NCI-H345 treated with DMSO at 0.1 percent for 48 hours (cell line): ENCODE results near the gene ASIC2.

Experiments used
- DNase-seq: peaks from one replicate; lab custom pipeline; 2025; ENCODE audit not compliant: unreplicated experiment; lab: John Stamatoyannopoulos, UW

The ASIC2 gene

GRCh38 chr17:33080091-33080490, 213.0 kb downstream of the ASIC2 start:
- no peak for DNase-seq

GRCh38 chr17:33079201-33079600, 213.9 kb downstream of the ASIC2 start:
- DNase-seq: no peak

GRCh38 chr17:33076979-33077378, 216.1 kb downstream of the ASIC2 start:
- DNase-seq: no peak

DNA sequence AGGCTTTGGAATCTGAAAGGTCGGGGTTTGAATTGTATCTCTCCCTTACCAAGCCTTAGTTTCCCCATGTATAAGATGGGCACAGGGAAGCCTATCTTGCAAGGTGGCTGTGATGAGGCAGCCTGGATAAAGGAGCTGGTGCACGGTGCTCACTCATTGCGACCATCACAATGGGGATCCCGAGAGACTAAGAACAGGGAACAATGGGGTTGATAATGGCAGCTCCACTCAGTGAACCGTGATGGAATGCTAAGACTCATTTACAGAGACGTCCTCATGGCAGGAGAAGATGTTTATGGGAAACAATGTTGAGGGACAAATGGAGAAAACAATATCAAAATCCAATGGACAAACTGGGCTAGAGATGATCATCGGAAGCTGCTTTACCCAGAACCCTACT, 219.7 kb downstream of the ASIC2 start:
- DNase-seq: no peak

GRCh38 chr17:33072421-33073161, 220.5 kb downstream of the ASIC2 start:
- no peak for DNase-seq

DNA sequence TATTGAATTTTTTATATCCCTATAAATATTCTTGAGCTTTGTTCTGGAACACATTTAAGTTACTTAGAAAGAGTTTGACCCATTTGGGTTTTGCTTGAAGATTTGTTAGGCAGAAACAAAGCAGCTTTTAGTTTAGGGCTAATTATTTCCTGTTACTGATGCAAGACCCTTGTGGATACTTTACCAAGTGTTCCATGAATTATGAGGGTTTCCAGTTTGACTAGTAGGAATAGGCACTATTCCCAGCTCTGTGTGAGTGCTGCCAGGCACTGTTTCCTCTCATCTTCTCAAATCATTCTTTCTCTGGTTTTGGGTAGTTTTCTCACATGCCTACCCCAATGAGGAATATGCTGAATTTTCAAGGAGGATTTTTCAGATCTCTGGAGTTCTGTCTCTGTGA, 221.4 kb downstream of the ASIC2 start:
- DNase-seq: no peak

- no peak for DNase-seq
Measured at GRCh38 chr17:33057564-33057963, 235.5 kb downstream of the ASIC2 start.

- DNase-seq: no peak
Measured at GRCh38 chr17:33056399-33057146, 236.5 kb downstream of the ASIC2 start.

DNA sequence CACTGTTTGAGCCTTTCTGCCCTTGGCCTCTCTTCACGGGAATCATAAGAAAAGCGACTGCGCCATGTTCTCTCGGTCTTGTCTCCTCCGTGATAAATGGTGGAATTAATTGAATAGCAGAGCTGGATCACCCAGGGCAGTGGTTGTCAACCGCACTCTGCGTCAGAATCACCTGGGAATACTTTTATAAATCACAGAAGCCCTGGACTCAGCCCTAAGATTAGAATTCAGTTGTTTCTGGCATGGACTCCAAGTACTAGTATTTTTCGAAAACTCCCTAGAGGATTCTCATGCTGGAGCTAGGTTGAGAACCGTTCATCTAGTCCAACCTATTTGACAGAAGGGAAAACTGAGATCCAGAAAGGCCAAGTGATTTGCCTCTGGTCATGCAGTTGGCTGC, 237.3 kb downstream of the ASIC2 start:
- DNase-seq: no peak

- DNase-seq: no peak
Measured at GRCh38 chr17:33055171-33055611, 237.9 kb downstream of the ASIC2 start.

DNA sequence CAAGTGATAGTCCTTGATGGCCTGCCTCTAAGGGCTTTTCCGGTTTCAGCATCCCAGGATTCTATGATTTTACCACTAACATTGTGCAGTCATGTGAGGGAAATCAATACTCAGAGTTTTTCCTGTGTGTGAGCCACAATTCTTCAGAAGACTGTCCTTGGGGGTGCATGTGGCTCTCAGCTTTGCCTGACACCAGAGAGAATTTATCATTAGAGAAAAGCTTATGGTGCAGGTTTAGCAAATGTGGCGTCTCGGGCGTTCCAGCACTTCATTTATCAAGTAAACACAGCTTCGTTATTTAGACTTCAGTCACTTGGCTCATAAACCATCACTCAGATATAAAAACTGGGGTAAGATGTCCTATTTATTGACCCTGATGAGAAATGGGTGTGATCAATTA, 238.7 kb downstream of the ASIC2 start:
- no peak for DNase-seq

DNA sequence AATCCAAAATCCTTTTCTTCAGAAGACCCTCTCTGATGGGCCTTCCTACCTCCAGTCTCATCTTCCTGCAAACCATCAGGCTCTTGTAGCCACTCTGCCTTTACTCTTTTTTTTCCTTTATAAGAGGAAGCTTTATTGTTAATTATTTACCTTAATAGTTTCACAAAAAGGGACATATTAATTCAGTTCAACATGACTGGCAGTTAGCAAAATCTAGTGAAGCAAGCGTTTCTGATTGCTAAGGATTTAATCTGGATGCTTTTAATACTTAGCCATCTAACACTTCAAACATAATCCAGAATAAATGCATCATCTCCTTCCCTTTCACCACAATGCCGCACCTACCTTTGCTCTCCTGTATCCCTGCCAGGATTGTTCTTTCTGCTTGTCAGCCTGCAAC, 239.4 kb downstream of the ASIC2 start:
- no peak for DNase-seq

DNA sequence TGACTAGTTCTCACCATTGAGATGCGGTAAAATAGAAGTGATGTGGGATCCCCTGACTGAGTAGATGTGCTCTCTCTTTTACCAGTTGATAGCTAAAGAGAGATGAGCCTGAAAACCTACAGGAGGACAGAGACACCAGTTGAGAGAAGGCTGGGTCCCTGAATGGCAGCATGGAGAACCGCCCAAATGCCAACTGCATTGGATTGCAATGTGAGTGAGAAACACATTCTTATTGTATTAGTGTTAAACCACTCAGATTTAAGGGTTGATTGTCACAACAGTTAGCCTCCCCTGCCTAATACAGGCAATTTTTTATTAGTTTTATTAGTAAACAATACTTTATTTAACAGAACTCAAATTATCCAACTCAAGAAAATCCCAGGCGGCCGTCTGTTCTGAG, 240.2 kb downstream of the ASIC2 start:
- DNase-seq: no peak

DNA sequence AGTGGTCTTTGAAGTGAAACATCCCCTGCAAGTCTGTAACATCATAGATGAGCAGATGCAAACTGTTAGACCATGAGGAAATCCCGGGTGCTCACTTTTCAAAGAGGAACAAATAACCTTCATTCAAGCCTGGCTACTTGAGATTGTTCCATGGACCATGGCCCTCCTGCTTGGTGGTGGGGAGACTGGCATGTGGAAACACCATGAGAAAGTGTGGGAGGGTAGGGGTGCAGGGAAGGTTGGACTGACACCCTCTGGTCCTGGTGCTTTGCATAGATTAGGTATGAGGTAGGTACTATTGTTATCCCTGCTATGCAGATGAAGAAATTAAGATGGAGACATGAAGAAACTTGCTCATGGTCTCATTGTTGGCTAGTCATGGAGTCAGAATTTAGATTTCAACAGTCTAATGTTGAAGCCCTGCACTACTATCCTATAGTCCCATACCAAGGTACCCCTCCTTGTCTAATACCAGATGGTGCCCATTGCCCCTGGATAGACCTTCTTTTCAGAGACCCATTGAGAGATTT, 242.4 kb downstream of the ASIC2 start:
- DNase-seq: no peak

DNA sequence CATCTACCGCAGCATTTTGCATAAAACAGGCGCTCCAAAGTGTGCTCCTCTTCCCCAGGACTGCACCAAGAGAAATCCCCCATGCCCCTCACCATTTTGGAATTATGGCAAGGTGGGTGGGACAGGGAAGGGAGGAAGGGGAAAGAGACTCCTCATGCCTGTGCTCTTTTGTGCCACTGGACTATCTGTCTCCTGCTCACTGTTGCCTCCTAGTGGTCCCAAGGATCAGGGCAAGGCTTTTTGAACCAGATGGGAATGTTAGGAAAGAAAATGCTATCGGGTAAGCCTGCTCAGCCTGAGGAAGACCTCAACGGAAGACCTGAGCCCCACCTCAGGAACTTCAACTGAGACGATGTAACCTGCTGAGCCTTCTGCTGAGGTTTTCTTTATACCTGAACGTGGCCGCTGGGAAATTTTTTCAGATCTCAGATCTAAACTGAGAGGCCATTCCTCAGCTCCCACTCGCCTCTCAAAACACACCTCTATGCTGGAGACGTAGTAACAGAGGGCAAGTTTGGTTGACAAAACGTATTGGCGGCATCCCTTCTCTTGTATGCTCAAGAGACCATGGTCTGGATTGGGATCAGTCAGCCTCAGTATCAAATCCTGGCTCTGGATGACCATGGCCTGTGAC, 243.2 kb downstream of the ASIC2 start:
- no peak for DNase-seq

- no peak for DNase-seq
Measured at GRCh38 chr17:33046361-33047255, 246.5 kb downstream of the ASIC2 start.

GRCh38 chr17:33045216-33045615, 247.9 kb downstream of the ASIC2 start:
- DNase-seq: no peak

- no peak for DNase-seq
Measured at GRCh38 chr17:33044771-33045170, 248.3 kb downstream of the ASIC2 start.

- no peak for DNase-seq
Measured at GRCh38 chr17:33040461-33040860, 252.6 kb downstream of the ASIC2 start.

GRCh38 chr17:33039874-33040273, 253.2 kb downstream of the ASIC2 start:
- no peak for DNase-seq

DNA sequence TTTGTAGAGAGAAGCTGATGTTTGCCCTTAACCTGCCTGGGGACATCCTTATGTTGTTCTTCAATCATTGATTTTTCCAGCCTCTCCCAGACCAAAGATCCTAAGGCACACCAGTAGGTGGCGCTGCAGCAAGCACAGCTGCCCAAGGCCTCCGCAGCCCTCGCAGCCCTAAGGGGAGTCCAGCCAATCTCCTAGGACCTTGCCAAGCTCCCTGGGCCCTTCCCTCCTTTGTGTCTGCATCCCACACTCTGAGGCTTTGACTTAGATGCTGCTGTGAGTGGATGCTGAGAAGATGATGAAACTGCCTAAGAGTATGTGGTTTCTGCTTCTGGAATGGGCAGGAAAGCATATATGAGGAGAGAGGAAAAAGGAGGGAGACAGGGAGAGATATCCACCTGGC, 254.4 kb downstream of the ASIC2 start:
- DNase-seq: peak; percentile 34
